GM12874 (cell line): Measurements from ENCODE around the gene NECTIN4.

Source experiments
- TF ChIP-seq, protein P1 (sequence below): IDR thresholded peaks from 2 replicates; pipeline ENCODE4 v1.5.1; 2011; ENCODE audit warnings: low read depth, mild to moderate bottlenecking, control low read depth, low read length, moderate library complexity; ENCODE audit not compliant: insufficient read depth

Gene NECTIN4

DNA sequence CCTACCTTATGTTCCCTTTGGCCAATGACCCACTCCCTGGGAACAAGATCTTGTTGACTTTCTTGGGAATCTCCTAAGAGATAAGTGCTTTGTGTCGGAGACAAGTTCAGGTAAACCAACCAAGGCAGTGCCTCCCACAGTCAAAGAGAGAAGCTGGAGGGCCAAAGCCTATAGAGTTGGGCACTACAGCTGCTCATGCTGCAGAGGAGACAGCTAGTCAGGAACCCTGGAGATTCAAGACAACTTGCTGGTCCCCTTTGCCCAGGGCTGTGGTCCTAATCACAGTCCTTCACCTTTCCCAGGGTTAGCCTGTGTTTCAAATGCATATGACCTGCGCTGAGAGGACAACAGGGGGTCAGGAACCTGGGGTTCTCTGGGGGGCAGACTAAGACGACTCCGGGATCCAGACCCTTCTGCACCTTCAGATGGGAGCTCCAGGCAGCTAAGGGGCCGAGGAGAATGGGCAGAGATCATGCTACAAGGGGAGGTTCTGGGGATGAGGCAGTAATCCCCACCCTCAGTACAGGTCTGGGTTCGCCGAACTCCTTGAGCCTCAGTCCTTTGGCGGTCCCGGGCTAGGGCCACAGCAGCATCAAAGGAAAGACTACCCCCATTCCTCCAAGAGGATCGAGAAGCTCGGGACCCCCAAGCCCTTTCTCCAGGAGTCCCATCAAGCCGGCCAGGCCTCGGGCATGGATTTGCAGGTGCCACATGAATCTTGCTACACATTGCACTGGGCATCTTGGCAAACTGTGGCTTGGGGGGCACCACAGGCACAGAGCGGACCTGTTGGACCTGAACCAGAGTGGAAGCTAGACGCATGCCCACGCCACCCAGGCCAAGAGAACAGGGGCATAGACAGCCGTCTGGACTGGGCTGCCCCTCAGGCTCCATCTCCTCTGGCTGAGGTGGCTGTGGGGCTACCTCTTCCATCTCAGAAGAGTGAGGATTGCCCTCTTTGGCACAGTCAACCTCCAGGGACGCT, 41.6 kb downstream of the NECTIN4 start:
- TF ChIP-seq, protein P1, sequence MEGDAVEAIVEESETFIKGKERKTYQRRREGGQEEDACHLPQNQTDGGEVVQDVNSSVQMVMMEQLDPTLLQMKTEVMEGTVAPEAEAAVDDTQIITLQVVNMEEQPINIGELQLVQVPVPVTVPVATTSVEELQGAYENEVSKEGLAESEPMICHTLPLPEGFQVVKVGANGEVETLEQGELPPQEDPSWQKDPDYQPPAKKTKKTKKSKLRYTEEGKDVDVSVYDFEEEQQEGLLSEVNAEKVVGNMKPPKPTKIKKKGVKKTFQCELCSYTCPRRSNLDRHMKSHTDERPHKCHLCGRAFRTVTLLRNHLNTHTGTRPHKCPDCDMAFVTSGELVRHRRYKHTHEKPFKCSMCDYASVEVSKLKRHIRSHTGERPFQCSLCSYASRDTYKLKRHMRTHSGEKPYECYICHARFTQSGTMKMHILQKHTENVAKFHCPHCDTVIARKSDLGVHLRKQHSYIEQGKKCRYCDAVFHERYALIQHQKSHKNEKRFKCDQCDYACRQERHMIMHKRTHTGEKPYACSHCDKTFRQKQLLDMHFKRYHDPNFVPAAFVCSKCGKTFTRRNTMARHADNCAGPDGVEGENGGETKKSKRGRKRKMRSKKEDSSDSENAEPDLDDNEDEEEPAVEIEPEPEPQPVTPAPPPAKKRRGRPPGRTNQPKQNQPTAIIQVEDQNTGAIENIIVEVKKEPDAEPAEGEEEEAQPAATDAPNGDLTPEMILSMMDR: no peak

GRCh38 chr1:161046605-161047228, 42.6 kb downstream of the NECTIN4 start:
- TF ChIP-seq, protein P1: no peak

DNA sequence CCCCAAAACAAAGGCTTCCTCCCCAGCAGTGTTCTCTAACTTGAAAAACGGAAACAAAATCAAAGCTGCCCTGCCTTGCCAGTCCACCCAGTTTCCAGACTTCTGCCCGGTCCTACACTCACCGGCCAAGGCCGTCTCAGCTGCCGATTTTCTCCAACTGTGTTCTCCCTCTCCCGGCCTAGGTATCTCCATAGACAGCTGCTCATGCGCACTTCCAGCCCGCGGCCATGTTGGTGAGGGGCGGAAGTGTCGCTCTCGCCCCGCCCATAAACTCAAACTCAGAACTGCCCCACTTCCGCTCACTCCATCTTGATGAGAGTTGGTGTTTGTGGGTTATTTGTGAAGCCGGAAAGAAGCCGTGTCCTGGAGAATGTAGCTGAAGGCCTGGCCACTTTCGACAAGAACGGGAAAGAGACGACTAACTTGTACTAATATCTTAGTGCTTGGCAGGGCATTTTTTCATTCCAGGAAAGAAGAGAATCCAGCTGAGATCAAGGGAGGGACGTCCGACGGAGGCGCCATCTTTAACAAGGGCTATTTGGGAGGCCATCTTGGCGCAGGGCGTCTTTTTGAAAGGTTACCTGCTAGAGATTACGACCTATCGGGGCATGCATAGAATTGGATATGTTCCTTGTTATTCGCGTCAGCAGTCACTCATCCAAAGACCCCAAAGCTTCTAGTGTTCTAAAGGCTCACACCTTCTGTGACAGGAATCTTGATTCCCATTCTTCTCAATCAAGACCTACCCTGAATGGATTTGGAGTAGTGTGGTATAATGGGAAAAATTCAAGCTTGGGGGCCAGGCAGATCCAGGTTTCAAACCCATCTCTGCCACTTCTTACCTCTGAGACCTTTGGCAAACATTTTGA, 43.4 kb downstream of the NECTIN4 start, which contains the start of gene USF1:
Gene USF1, minus strand, starts transcription at position 242 of the 869 bp plus-strand sequence. CDS start 2,702 bp downstream, outside the sequence.
- TF ChIP-seq, protein P1: no peak

DNA sequence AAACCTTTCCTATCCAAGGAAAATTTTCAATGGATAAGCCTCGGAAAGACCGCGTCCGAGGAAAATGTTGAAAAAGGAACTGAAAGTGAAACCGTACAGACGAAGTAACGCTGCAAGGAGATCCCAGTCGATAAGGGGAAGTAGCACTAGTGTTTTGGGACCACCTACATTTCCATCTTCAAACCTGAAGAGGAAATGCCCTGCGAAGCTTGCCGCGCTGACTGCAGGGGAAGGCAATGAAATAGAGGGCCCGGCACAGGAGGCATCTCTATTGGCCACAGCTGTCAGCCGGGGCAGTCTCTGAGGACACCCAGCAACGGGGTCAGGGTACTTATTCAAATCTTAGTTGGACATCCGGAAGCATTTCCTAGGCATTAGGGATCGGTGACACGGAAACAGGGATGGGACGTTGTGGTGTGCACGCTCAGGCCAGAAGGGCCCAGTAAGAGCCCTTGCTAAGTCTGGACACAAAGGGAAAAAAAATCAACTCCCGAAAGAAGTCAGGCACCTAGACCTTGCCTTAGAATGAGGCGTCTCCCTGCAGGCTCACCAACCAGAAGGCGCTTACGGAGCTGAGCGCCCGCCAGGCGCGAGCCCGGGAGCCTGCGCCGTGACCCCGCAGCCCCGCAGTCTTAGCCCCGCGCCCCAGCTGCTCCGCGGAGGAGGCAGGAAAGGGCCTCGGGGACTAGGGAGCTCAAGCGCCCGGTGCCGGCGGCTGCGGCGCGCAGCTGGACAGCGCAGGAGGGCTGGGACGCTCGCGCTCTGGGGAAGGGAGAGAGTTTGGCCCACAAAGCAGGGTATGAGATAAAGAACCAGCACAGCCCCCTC, 44.2 kb downstream of the NECTIN4 start:
- TF ChIP-seq, protein P1: no peak

- TF ChIP-seq, protein P1: no peak
These were observed 44.8 kb downstream of the NECTIN4 start for GRCh38 chr1:161044535-161044907.

- TF ChIP-seq, protein P1: no peak
These were observed 49.8 kb downstream of the NECTIN4 start for GRCh38 chr1:161039546-161039945.
